Fibroblast of lung (primary cell): ENCODE measurements around the gene DCLRE1C. TPM values are rescaled to one million over a fixed set of nuclear protein-coding genes. Genes with fewer than 3 reads are reported as not detected.
A peak's percentile ranks its signal among the peaks of the same experiment; 100 is the strongest.
"Not testable (repeated sequence)": the region's sequence is repeated elsewhere in the genome, so short reads cannot be mapped to it uniquely, and the experiment has no call there.

Source experiments
- DNase-seq, 2 donors: peaks; one replicate each; pipeline versions ENCODE4 v3.0.0 to v3.0.0-alpha.2; 2010; ENCODE audit warnings: low read depth in 2 of 2
- H2AFZ ChIP-seq: 2 replicates; pipeline ENCODE4 v1.5.1; 2012; ENCODE audit warnings: low read length, control low read depth, inconsistent platforms
- H3K27ac ChIP-seq: 2 replicates; pipeline ENCODE4 v1.5.1; 2011; ENCODE audit warnings: low read length, control low read depth; ENCODE audit not compliant: insufficient read depth
- H3K27me3 ChIP-seq: 2 replicates; pipeline ENCODE4 v1.5.1; 2011; ENCODE audit warnings: mild to moderate bottlenecking, low read length; ENCODE audit not compliant: control insufficient read depth, insufficient read depth
- H3K36me3 ChIP-seq: 2 replicates; pipeline ENCODE4 v1.5.1; 2011; ENCODE audit warnings: low read length; ENCODE audit not compliant: control insufficient read depth, insufficient read depth
- H3K4me1 ChIP-seq: 2 replicates; pipeline ENCODE4 v1.5.1; 2011; ENCODE audit warnings: low read length; ENCODE audit not compliant: control insufficient read depth, insufficient read depth; ENCODE audit errors: extremely low read depth
- H3K4me2 ChIP-seq: 2 replicates; pipeline ENCODE4 v1.5.1; 2011; ENCODE audit warnings: low read length, control low read depth; ENCODE audit not compliant: insufficient read depth; ENCODE audit errors: extremely low read depth
- H3K4me3 ChIP-seq, 4 experiments: fragments of 200-600 bp in 1 of 4; sonication (generic) in 1 of 4; replicated peaks in 1 of 4; 2 replicates each; pipeline ENCODE4 v1.5.1; 2011 to 2016; ENCODE audit warnings: low read length in 4 of 4, low read depth in 3 of 4, mild to moderate bottlenecking in 3 of 4, control low read depth in 2 of 4, inconsistent platforms in 1 of 4, mixed read lengths in 1 of 4; ENCODE audit not compliant: insufficient read depth in 1 of 4; ENCODE audit errors: control extremely low read depth in 1 of 4
- H3K79me2 ChIP-seq: 2 replicates; pipeline ENCODE4 v1.5.1; 2012; ENCODE audit warnings: mild to moderate bottlenecking, low read length, inconsistent platforms; ENCODE audit not compliant: control insufficient read depth, insufficient read depth
- H3K9ac ChIP-seq: 2 replicates; pipeline ENCODE4 v1.5.1; 2011; ENCODE audit warnings: mild to moderate bottlenecking, low read length, control low read depth; ENCODE audit not compliant: insufficient read depth
- H3K9me3 ChIP-seq: 2 replicates; pipeline ENCODE4 v1.5.1; 2012; ENCODE audit warnings: low read depth, low read length; ENCODE audit not compliant: control insufficient read depth, insufficient read depth
- H4K20me1 ChIP-seq: 2 replicates; pipeline ENCODE4 v1.5.1; 2011; ENCODE audit warnings: low read length; ENCODE audit not compliant: control insufficient read depth, insufficient read depth; ENCODE audit errors: extremely low read depth
- CTCF ChIP-seq, 2 donors: IDR thresholded peaks in 1 of 2; conservative IDR thresholded peaks in 1 of 2; 1 replicate in 1 of 2; 2 replicates in 1 of 2; pipeline ENCODE4 v1.5.1; 2011 to 2012; ENCODE audit warnings: low read length in 2 of 2, control low read depth in 1 of 2, inconsistent platforms in 1 of 2, low read depth in 1 of 2, mild to moderate bottlenecking in 1 of 2
- EZH2 ChIP-seq: IDR thresholded peaks from 2 replicates; pipeline ENCODE4 v1.5.1; 2012; ENCODE audit warnings: low read length, control low read depth, mild to moderate bottlenecking; ENCODE audit errors: missing control alignments
- polyA minus RNA-seq: library from RNA; depleted of rRNA, polyadenylated mRNA; stranded (reverse); fragments of >200 nt; gene quantifications from 2 replicates; pipeline ENCODE4 v1.2.3, GENCODE V29; 2011; ENCODE audit warnings: low replicate concordance
- polyA plus RNA-seq, 2 donors: library from polyadenylated mRNA; depleted of rRNA in 1 of 2; stranded (reverse) in 1 of 2; unstranded in 1 of 2; fragments of >200 nt; gene quantifications; 2 replicates each; pipeline ENCODE4 v1.2.1, GENCODE V29; 2011 to 2012; ENCODE audit warnings: missing spikeins in 1 of 2
- total RNA-seq: library from RNA; depleted of rRNA; stranded (reverse); fragments of >200 nt; gene quantifications from 2 replicates; pipeline ENCODE4 v1.2.1, GENCODE V29; 2014

DCLRE1C gene
- total RNA-seq (9.5 and 13.4 TPM in 2 replicates), polyA plus RNA-seq (7.6 and 8.9 TPM in 2 replicates), polyA minus RNA-seq (0.55 and 0.74 TPM in 2 replicates)
- 4.0 and 5.3 TPM in 2 replicates for polyA plus RNA-seq (2012)

- Histone ChIP-seq H3K36me3 (no peaks in the 10 kb centered on the region), H3K27me3 (no peaks in the 10 kb centered on the region), H3K9me3 (no peaks in the 10 kb centered on the region), H3K4me3 (peak within 1 kb of the TSS; percentile 54 to 82 (median 76)), H3K27ac (peak within 1 kb of the TSS; percentile 82), H3K4me2 (peak within 1 kb of the TSS; percentile 95), H3K79me2 (peaks cover 34% of the 10 kb centered on the region), H4K20me1 (no peaks in the 10 kb centered on the region), H3K4me1 (peaks cover 2% of the 10 kb centered on the region), H3K9ac (peak within 1 kb of the TSS; percentile 80), H2AFZ (peak within 1 kb of the TSS; percentile 94)
- DNase-seq = peak; percentile 86 to 91
- TF ChIP-seq EZH2 = no peak
- TF ChIP-seq CTCF (conservative IDR thresholded peaks at IDR 0.05 in 1 of 2, IDR thresholded peaks at IDR 0.05 in 1 of 2; ENCODE audit: low read depth in 1 of 2, low read length in 2 of 2) = no peak
Measured at GRCh38 chr10:14954001-14954770, at the start of gene DCLRE1C. Gene DCLRE1C (minus strand): TSS chr10:14954096. CDS start chr10:14954010, 86 bp downstream.

- no peaks in the 10 kb centered on the region for H3K9me3 ChIP-seq
- H4K20me1 ChIP-seq = no peaks in the 10 kb centered on the region
- H3K4me2 ChIP-seq = no peak overlapping the region
- no peak overlapping the region for H2AFZ ChIP-seq
- no peaks in the 10 kb centered on the region for H3K36me3 ChIP-seq
- no peak for TF ChIP-seq CTCF (conservative IDR thresholded peaks at IDR 0.05 in 1 of 2, IDR thresholded peaks at IDR 0.05 in 1 of 2; ENCODE audit: low read depth in 1 of 2, low read length in 2 of 2)
- no peak for TF ChIP-seq EZH2
- no peaks in the 10 kb centered on the region for H3K4me1 ChIP-seq
- H3K79me2 ChIP-seq = no peaks in the 10 kb centered on the region
- no peaks in the 10 kb centered on the region for H3K27me3 ChIP-seq
- H3K27ac ChIP-seq = no peak overlapping the region
- H3K4me3 ChIP-seq = peak overlapping the region in 1 of 4 experiments; percentile 38
- no peak overlapping the region for H3K9ac ChIP-seq
- peak in 1 of 2 donors; percentile 1 for DNase-seq
Measured at GRCh38 chr10:14995964-14996565, 42.2 kb upstream of the DCLRE1C start.

- H3K36me3 ChIP-seq, H3K4me3 ChIP-seq, DNase-seq, H3K4me2 ChIP-seq, H3K9me3 ChIP-seq, H3K27me3 ChIP-seq, H2AFZ ChIP-seq, H4K20me1 ChIP-seq, H3K79me2 ChIP-seq, H3K27ac ChIP-seq, H3K4me1 ChIP-seq, H3K9ac ChIP-seq: not testable (repeated sequence)
Measured at GRCh38 chr10:14993500-14994455, 39.9 kb upstream of the DCLRE1C start.

DNA sequence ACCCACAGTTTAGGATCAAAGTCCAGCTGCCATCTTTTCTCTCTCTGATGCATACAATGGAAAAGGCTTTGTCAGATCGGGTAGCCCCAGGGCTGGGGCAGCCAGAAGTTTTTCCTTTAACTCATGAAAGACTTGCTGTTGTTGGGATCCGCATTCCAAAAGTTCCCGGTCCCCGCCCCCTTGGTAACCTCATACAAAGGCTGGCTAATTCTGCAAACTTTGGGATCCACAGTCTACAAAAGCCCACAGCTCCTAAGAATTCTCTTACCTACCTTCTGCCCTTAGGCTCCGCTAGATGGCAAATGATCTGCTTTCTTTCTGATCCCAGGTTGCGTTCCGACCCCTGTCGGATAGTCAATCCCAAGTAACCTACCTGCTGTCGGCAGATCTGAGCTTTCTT lies 38.4 kb upstream of the DCLRE1C start:
- H3K27ac ChIP-seq, H3K36me3 ChIP-seq, H3K4me3 ChIP-seq, DNase-seq, H3K4me1 ChIP-seq, H4K20me1 ChIP-seq, H3K27me3 ChIP-seq, H3K79me2 ChIP-seq, H3K9ac ChIP-seq, H3K9me3 ChIP-seq, H2AFZ ChIP-seq, H3K4me2 ChIP-seq: not testable (repeated sequence)
